BE2C (cell line): ENCODE results near the gene CREG1. TPM values are rescaled to one million over a fixed set of nuclear protein-coding genes. Genes with fewer than 3 reads are reported as not detected.

Source experiments
- DNase-seq: peaks from one replicate; pipeline ENCODE4 v3.0.0-alpha.2; 2020
- H3K27me3 ChIP-seq: fragments of 250-450 bp; sonication (Bioruptor Pico); 2 replicates; pipeline ENCODE4 v1.5.1; 2020; ENCODE audit warnings: mild to moderate bottlenecking
- H3K36me3 ChIP-seq: fragments of 250-450 bp; sonication (Bioruptor Pico); 2 replicates; pipeline ENCODE4 v1.5.1; 2020; ENCODE audit warnings: mild to moderate bottlenecking
- H3K4me1 ChIP-seq: fragments of 250-450 bp; sonication (Bioruptor Pico); 2 replicates; pipeline ENCODE4 v1.5.1; 2020
- H3K4me3 ChIP-seq: 2 replicates; pipeline ENCODE4 v1.5.1; 2011; ENCODE audit warnings: low read depth, low read length
- H3K9me3 ChIP-seq: fragments of 250-450 bp; sonication (Bioruptor Pico); 2 replicates; pipeline ENCODE4 v1.5.1; 2020
- polyA plus RNA-seq: library from polyadenylated mRNA; unstranded; fragments of >200 nt; gene quantifications from one replicate; pipeline ENCODE4 v1.2.1, GENCODE V29; 2012; ENCODE audit warnings: low read depth, missing spikeins; ENCODE audit not compliant: insufficient read length, insufficient read depth
- TF ChIP-seq, protein P1 (sequence below): IDR thresholded peaks from 2 replicates; pipeline ENCODE4 v1.5.1; 2012; ENCODE audit warnings: mild to moderate bottlenecking, low read depth, low read length

Gene CREG1
- 20.1 TPM for polyA plus RNA-seq

DNA sequence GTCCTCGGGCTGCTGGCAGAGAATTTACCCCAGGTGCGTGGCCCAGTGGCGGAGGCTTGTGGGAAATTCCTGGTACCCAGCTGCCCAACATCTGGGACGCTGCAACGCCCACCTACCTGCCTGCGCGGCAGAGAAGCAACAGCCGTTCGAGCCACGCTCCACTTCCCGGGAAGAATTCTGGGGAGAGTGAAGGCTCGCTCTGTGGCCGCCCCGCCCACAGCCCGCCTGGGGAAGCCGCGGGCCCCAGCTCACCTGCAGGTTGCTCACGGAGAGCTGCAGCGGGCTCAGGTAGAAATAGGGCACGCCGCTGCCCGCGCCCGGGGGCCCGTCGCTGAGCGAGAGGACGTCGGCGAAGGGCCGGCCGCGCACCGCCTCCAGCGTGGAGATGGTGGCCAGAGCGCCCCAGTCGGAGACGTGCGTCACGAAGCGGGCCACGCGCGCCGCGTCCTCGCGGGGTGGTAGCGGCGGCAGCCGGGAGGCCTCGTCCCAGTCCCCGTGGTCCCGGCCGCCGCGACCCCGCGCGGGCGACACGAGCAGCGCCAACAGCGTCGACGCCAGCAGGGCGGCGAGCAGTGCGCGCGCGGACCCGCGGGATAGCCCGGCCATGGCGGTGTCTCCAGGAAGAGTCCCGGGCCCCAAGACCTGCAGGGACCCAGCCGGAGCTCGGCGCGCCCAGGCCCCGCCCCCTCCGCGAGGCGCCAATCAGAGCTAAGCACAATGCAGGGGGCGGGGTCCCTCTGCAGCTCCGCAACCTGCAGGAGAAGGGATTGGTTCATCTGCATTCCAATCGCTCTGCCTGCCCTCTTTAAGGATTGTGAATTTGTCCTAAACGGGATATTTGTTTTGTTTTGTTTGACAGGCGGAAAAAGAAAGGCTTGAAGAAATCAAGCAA, at the start of gene CREG1:
Gene CREG1, minus strand, starts transcription at position 627 of the 892 bp plus-strand sequence.
- Histone ChIP-seq H3K4me3 (peak within 1 kb of the TSS; percentile 61), H3K9me3 (no peaks in the 10 kb centered on the region), H3K27me3 (no peaks in the 10 kb centered on the region), H3K36me3 (no peaks in the 10 kb centered on the region), H3K4me1 (no peaks in the 10 kb centered on the region)
- TF ChIP-seq, protein P1, sequence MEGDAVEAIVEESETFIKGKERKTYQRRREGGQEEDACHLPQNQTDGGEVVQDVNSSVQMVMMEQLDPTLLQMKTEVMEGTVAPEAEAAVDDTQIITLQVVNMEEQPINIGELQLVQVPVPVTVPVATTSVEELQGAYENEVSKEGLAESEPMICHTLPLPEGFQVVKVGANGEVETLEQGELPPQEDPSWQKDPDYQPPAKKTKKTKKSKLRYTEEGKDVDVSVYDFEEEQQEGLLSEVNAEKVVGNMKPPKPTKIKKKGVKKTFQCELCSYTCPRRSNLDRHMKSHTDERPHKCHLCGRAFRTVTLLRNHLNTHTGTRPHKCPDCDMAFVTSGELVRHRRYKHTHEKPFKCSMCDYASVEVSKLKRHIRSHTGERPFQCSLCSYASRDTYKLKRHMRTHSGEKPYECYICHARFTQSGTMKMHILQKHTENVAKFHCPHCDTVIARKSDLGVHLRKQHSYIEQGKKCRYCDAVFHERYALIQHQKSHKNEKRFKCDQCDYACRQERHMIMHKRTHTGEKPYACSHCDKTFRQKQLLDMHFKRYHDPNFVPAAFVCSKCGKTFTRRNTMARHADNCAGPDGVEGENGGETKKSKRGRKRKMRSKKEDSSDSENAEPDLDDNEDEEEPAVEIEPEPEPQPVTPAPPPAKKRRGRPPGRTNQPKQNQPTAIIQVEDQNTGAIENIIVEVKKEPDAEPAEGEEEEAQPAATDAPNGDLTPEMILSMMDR, result no peak
- peak; percentile 97 for DNase-seq

DNA sequence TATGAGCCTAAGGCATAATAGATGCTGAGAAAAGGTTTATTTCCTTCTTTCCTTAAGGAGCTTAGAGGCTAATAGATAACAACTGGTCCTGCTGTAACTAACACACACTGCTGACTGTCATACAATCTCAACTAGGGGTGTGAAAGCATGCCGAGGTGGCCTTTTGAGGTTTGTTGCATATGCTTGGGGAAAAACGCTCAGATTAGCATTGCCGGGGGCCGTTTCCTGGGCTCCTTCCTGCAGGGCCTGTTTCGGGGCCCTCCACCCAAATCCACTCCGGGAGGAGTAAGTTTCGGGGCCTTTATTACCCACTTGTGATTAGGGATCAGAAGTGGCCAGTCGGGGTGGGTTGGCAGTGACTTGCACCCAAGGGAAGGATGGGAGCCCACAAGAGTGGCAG, 49.3 kb upstream of the CREG1 start:
- no peak overlapping the region for H3K4me3 ChIP-seq
- H3K27me3 ChIP-seq, result no peaks in the 10 kb centered on the region
- TF ChIP-seq, protein P1, result no peak
- H3K4me1 ChIP-seq, result peaks cover 20% of the 10 kb centered on the region
- H3K36me3 ChIP-seq, result no peaks in the 10 kb centered on the region
- DNase-seq, result no peak
- H3K9me3 ChIP-seq, result no peaks in the 10 kb centered on the region

- Histone ChIP-seq H3K9me3 (no peaks in the 10 kb centered on the region), H3K4me3 (no peak overlapping the region), H3K36me3 (no peaks in the 10 kb centered on the region), H3K27me3 (no peaks in the 10 kb centered on the region), H3K4me1 (peaks cover 20% of the 10 kb centered on the region)
- TF ChIP-seq, protein P1, result no peak
- DNase-seq, result peak; percentile 52
Measured at GRCh38 chr1:167601442-167602383, 48.2 kb upstream of the CREG1 start.

- peak; percentile 22 for DNase-seq
- no peaks in the 10 kb centered on the region for H3K9me3 ChIP-seq
- TF ChIP-seq, protein P1, result peak; percentile 70
- H3K27me3 ChIP-seq, result no peaks in the 10 kb centered on the region
- H3K4me1 ChIP-seq, result peaks cover 20% of the 10 kb centered on the region
- no peak overlapping the region for H3K4me3 ChIP-seq
- no peaks in the 10 kb centered on the region for H3K36me3 ChIP-seq
Measured at GRCh38 chr1:167599957-167600581, 46.5 kb upstream of the CREG1 start.

GRCh38 chr1:167594822-167595221, 41.3 kb upstream of the CREG1 start:
- Histone ChIP-seq H3K36me3 (no peaks in the 10 kb centered on the region), H3K27me3 (no peaks in the 10 kb centered on the region), H3K9me3 (no peaks in the 10 kb centered on the region), H3K4me1 (no peaks in the 10 kb centered on the region), H3K4me3 (no peak overlapping the region)
- DNase-seq, result no peak
- TF ChIP-seq, protein P1, result no peak
